ENCODE results near the gene SDF4.

Gene SDF4

DNA sequence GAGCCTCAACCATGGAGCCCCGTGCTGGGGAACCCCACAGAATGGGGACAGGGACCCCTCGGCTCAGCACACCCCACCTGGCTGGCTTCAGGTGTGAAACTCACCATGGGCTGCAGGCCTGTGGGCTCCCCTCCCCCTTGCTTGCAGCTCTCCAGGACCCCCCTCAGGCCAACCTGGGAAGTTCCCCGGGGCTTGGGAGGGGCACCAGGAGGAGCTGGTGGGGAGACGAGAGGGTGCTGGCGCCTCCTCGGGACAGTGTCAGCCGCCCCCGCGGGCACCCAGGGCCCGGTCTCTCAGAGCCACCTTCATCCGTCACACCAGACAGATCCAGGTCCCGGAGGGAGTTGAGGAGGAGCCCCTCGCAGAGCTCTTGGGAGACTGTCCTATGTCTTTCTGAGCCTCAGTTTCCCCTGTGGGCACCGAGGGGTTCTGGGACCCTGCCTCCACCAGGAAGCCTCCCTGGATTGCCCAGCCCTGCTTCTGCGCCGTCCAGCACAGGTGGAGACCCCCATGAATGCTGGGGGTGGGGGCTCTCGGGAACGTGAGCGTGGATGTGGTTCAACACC, 24.8 kb downstream of the SDF4 start:
- H3K4me3 Mint-ChIP-seq: peak overlapping the region; percentile 74
- H3K27me3 Mint-ChIP-seq (ENCODE audit: low read depth): no peaks in the 10 kb centered on the region
- H3K9me3 Mint-ChIP-seq: no peaks in the 10 kb centered on the region
- peaks cover 16% of the 10 kb centered on the region for H3K36me3 Mint-ChIP-seq (ENCODE audit: low read depth)
- H3K4me1 Mint-ChIP-seq (ENCODE audit: low read depth): peaks cover 18% of the 10 kb centered on the region
- H3K27ac Mint-ChIP-seq: peak overlapping the region; percentile 80

DNA sequence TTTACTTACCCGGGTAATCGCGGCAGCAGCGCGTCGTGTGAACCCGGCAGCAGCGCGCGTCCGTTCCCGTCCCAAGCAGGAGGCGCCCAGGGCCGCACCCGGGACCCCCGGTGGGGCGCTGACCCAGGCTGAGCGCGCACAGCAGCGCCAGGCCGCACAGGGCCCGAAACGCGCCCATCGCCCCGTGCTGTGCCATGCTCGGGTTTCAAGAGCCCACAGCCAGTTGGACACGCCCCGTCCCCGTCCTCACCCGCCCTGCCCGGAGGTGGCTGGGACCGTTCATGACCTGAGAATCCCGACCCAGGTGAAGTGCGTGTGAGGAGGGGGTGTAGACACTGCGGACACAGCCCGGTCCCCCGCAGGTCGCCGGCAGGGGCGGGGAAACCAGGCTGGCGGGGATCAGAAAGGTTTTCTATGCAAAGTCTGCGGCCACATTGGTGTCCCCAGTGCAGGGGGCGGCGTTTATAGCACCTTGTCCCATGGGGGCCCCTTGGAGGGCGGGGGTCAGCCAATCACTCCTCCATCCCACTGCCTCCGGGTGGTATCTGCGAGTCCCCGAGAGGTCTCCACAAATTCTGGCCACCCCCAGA, 25.3 kb downstream of the SDF4 start, which contains the start of gene TNFRSF18:
Gene TNFRSF18, minus strand, starts transcription at position 217 of the 590 bp plus-strand sequence. Its CDS starts 21 bp downstream, at position 196.
- Mint-ChIP-seq H3K27me3 (ENCODE audit: low read depth) (no peaks in the 10 kb centered on the region), H3K4me3 (peak within 1 kb of the TSS; percentile 74), H3K9me3 (no peaks in the 10 kb centered on the region), H3K27ac (peak within 1 kb of the TSS; percentile 99), H3K4me1 (ENCODE audit: low read depth) (peaks cover 18% of the 10 kb centered on the region), H3K36me3 (ENCODE audit: low read depth) (peaks cover 15% of the 10 kb centered on the region)

- Mint-ChIP-seq H3K27ac (peak overlapping the region; percentile 80), H3K9me3 (no peaks in the 10 kb centered on the region), H3K4me3 (peak overlapping the region; percentile 74), H3K27me3 (ENCODE audit: low read depth) (no peaks in the 10 kb centered on the region), H3K36me3 (ENCODE audit: low read depth) (peaks cover 11% of the 10 kb centered on the region), H3K4me1 (ENCODE audit: low read depth) (peaks cover 17% of the 10 kb centered on the region)
Observed at GRCh38 chr1:1205769-1206375, 25.9 kb downstream of the SDF4 start.

DNA sequence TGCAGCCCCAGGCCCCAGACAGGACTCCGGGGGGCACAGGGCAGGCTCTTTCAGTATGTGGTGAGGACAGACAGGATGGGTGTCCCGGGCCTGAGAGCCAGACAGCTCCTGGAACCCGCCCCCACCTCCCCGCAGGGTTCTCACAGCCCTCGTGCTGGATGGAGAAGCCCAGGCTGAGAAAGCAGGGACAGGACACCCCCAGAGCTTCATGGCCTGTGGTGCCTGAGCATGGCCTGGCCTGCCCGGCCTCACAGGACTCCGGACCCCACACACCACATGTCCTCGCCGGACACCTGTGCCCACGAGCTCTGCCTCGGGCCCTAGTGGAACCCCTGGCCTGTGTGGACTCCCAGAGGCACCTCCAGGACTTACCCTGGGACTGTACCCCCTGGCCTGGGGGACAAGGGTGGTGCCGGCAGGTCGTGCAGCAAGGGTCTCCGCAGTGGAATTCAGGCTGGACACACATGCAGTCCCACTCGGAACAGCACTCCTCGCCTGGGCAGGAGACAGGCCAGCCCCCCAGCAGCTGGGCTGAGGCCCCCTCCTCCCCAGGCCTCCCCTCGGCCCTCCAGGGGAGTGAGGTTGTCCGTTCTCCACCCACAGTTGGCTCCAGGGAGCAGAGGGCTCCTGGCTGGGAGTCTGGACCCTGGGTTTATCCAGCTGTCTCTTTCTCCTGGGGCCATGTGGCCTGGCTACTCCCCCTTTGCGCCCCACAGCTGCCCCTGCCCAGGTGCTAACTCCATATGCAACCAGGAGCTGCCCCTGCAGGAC, 26.6 kb downstream of the SDF4 start:
- H3K36me3 Mint-ChIP-seq (ENCODE audit: low read depth): peaks cover 10% of the 10 kb centered on the region
- no peaks in the 10 kb centered on the region for H3K27me3 Mint-ChIP-seq (ENCODE audit: low read depth)
- peaks cover 20% of the 10 kb centered on the region for H3K4me1 Mint-ChIP-seq (ENCODE audit: low read depth)
- H3K9me3 Mint-ChIP-seq: no peaks in the 10 kb centered on the region
- H3K27ac Mint-ChIP-seq: peak overlapping the region; percentile 57
- peak overlapping the region; percentile 74 for H3K4me3 Mint-ChIP-seq

- H3K4me3 Mint-ChIP-seq: peak overlapping the region; percentile 74
- H3K4me1 Mint-ChIP-seq (ENCODE audit: low read depth): peaks cover 19% of the 10 kb centered on the region
- H3K9me3 Mint-ChIP-seq: no peaks in the 10 kb centered on the region
- peak overlapping the region; percentile 26 for H3K27ac Mint-ChIP-seq
- no peaks in the 10 kb centered on the region for H3K27me3 Mint-ChIP-seq (ENCODE audit: low read depth)
- H3K36me3 Mint-ChIP-seq (ENCODE audit: low read depth): peaks cover 4% of the 10 kb centered on the region
Observed at GRCh38 chr1:1204425-1204920, 27.3 kb downstream of the SDF4 start.

- Mint-ChIP-seq H3K4me3 (no peak overlapping the region), H3K27me3 (ENCODE audit: low read depth) (no peaks in the 10 kb centered on the region), H3K9me3 (no peaks in the 10 kb centered on the region), H3K36me3 (ENCODE audit: low read depth) (peaks cover 2% of the 10 kb centered on the region), H3K27ac (no peak overlapping the region), H3K4me1 (ENCODE audit: low read depth) (peaks cover 17% of the 10 kb centered on the region)
Observed at GRCh38 chr1:1203561-1204424, 28.0 kb downstream of the SDF4 start.

- H3K27ac Mint-ChIP-seq: no peak overlapping the region
- H3K27me3 Mint-ChIP-seq (ENCODE audit: low read depth): no peaks in the 10 kb centered on the region
- no peaks in the 10 kb centered on the region for H3K9me3 Mint-ChIP-seq
- H3K4me3 Mint-ChIP-seq: no peak overlapping the region
- peaks cover 11% of the 10 kb centered on the region for H3K4me1 Mint-ChIP-seq (ENCODE audit: low read depth)
- H3K36me3 Mint-ChIP-seq (ENCODE audit: low read depth): peaks cover 2% of the 10 kb centered on the region
Observed at GRCh38 chr1:1202831-1203560, 28.8 kb downstream of the SDF4 start.

GRCh38 chr1:1200876-1201810, 30.7 kb downstream of the SDF4 start:
- Mint-ChIP-seq H3K9me3 (no peaks in the 10 kb centered on the region), H3K4me3 (no peak overlapping the region), H3K36me3 (ENCODE audit: low read depth) (peaks cover 7% of the 10 kb centered on the region), H3K27me3 (ENCODE audit: low read depth) (no peaks in the 10 kb centered on the region), H3K27ac (peak overlapping the region; percentile 74), H3K4me1 (ENCODE audit: low read depth) (peaks cover 6% of the 10 kb centered on the region)

DNA sequence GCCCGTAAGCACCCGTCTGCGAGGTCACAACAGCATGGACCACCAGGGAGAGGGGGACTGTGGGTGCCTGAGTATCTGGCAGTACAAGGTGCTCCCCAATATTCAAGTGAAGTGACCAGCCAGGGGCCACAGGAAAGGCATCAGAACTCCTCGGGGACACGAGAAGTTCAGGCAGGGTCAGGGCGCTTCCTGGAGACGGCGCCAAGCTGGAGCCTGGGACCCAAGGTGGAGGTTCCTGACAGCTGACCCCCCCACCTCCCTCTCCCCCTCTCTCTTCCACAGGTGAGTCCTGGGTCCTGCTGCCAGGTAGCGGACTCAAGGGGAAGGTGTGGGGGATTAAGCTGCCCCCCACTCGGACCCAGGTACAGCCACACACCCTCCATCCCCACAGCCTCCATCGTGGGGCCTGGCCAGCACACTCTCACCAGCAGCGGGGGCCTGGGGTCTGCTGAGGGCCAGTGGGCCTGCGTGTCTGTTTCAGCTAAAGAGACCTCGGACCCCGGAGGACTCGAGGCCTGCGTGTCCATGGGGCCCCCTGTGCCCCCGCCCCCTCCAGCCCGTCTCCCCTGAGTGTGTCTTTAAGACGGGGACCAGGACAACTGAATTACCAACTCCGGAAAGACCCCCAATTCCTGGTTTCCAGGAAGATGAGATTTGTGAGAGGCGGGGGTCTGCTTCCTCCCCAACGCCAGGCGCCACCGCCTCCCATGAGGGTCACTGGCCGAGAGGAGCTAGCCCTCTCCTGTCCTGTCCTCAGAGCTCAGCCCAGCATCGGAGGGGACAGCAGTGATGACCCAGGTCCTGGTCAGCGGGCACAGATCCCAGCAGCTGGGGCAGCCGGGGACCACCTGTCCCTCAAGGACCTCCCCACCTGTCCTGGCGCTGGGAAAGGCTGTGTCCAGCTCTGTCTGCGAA, 31.6 kb downstream of the SDF4 start:
- H3K4me1 Mint-ChIP-seq (ENCODE audit: low read depth): peaks cover 6% of the 10 kb centered on the region
- H3K4me3 Mint-ChIP-seq: peak overlapping the region; percentile 57
- H3K27ac Mint-ChIP-seq: peak overlapping the region; percentile 74
- peaks cover 3% of the 10 kb centered on the region for H3K9me3 Mint-ChIP-seq
- H3K36me3 Mint-ChIP-seq (ENCODE audit: low read depth): peaks cover 8% of the 10 kb centered on the region
- no peaks in the 10 kb centered on the region for H3K27me3 Mint-ChIP-seq (ENCODE audit: low read depth)

DNA sequence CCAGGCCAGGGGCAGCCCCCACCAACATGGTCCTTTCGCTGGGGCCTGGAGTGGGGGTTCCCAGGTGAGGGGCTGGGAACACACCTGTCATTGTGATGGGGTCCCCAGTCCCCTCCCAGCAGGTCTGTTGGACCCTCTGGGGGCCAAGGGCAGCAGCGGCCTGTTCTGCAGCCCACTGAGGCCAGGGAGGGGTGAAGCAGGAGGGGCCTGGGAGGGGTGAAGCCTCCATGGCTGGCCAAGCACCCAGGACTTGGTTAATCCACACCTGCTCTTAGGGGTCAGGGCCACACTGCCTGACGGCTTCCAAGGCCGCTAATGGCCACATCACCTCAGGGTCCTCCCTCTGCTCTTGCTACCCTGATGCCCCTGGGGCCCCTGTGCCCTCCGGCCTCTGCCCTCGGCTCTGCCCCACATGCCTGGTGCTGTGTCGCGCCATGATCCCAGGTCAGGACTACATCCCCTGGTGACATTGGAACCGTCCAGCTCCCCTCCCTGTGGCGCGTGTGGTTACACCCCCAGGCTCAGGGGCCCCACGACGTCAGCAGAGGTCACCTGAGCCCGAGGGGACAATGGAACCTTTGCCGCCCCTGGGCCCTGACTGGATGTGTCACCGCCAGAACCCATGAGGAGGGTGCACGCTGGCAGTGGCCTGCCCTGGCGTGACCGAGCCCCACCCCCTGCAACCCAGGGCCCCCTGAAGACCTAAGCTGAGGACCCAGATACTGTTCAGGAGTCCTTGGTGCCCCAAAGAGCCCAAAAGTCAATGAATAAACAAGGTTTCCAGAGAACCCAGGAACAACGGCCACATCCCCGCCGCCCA, 32.5 kb downstream of the SDF4 start:
- Mint-ChIP-seq H3K27ac (peak overlapping the region; percentile 74), H3K9me3 (peaks cover 12% of the 10 kb centered on the region), H3K36me3 (ENCODE audit: low read depth) (peaks cover 14% of the 10 kb centered on the region), H3K4me3 (peak overlapping the region; percentile 56), H3K27me3 (ENCODE audit: low read depth) (peaks cover 4% of the 10 kb centered on the region), H3K4me1 (ENCODE audit: low read depth) (peaks cover 6% of the 10 kb centered on the region)

- peaks cover 7% of the 10 kb centered on the region for H3K27me3 Mint-ChIP-seq (ENCODE audit: low read depth)
- H3K9me3 Mint-ChIP-seq: peaks cover 15% of the 10 kb centered on the region
- no peak overlapping the region for H3K27ac Mint-ChIP-seq
- peaks cover 17% of the 10 kb centered on the region for H3K36me3 Mint-ChIP-seq (ENCODE audit: low read depth)
- no peak overlapping the region for H3K4me3 Mint-ChIP-seq
- peaks cover 6% of the 10 kb centered on the region for H3K4me1 Mint-ChIP-seq (ENCODE audit: low read depth)
Observed at GRCh38 chr1:1198423-1199140, 33.2 kb downstream of the SDF4 start.

All from T-helper 1 cell treated with Interleukin-12 subunit alpha and Interleukin-12 subunit beta and Interleukin-4 antibody, amounts not matched to agents 30 μg/mL and 1 μg/mL, for 36 hours (primary cell).